A549 (cell line): ENCODE measurements around the gene DIS3L2. TPM values are rescaled to one million over a fixed set of nuclear protein-coding genes. Genes with fewer than 3 reads are reported as not detected.

Experiments used
- ATAC-seq, 2 experiments: fragments of 200-7000 bp in 1 of 2; fragments of >200 bp in 1 of 2; cut with Nextera tagmentation in 1 of 2; cut with Tn5 transposase in 1 of 2; 3 replicates each; pipeline versions ENCODE4 v1.8.0 to v1.9.1; 2018 to 2020; ENCODE audit warnings: mild to moderate bottlenecking in 1 of 2, moderate library complexity in 1 of 2
- CTCF ChIA-PET: fragments of 300-600 bp; sonication (Branson Sonifier 250); formaldehyde crosslinking; extraction: SDS; loops from one replicate; lab custom pipeline; 2021; ENCODE audit warnings: antibody characterized with exemption, inconsistent platforms; lab: Yijun Ruan, JAX
- POLR2A ChIA-PET: fragments of 350-600 bp; formaldehyde crosslinking; extraction: SDS; loops from one replicate; lab custom pipeline; 2021; ENCODE audit warnings: antibody characterized with exemption, inconsistent platforms; lab: Yijun Ruan, JAX
- DNase-seq, 2 experiments: peaks; one replicate each; pipeline versions ENCODE4 v3.0.0 to v3.0.0-alpha.2; 2011 to 2016; ENCODE audit warnings: low read depth in 1 of 2, low spot score in 1 of 2
- FAIRE-seq: peaks from 2 replicates; lab custom pipeline; 2011; peaks lifted over from hg19 to GRCh38; lab: Jason Lieb, UNC
- H3K27ac ChIP-seq, 2 experiments: fragments of >200 bp; sonication (Bioruptor Twin); formaldehyde crosslinking; 3 replicates each; pipeline ENCODE4 v1.5.1; 2016 to 2017
- H3K4me1 ChIP-seq: fragments of >200 bp; sonication (Bioruptor Twin); formaldehyde crosslinking; 3 replicates; pipeline ENCODE4 v1.6.1; 2016
- H3K4me2 ChIP-seq: fragments of >200 bp; sonication (Bioruptor Twin); formaldehyde crosslinking; 3 replicates; pipeline ENCODE4 v1.6.1; 2016
- H3K4me3 ChIP-seq: fragments of >200 bp; sonication (Bioruptor Twin); formaldehyde crosslinking; 3 replicates; pipeline ENCODE4 v1.5.1; 2016
- H3K9me3 ChIP-seq: fragments of >200 bp; sonication (Bioruptor Twin); formaldehyde crosslinking; 3 replicates; pipeline ENCODE4 v1.6.1; 2016
- ATOH8 ChIP-seq: fragments of 250-450 bp; sonication (Bioruptor Pico); IDR thresholded peaks from 2 replicates; pipeline ENCODE4 v1.5.0; 2020; ENCODE audit warnings: low read depth, mild to moderate bottlenecking, moderate library complexity
- CEBPB ChIP-seq, 2 experiments: fragments of >200 bp in 1 of 2; sonication (Bioruptor Twin) in 1 of 2; formaldehyde crosslinking in 1 of 2; IDR thresholded peaks; 2 replicates each; pipeline ENCODE4 v1.6.1; 2012 to 2016
- E2F6 ChIP-seq: IDR thresholded peaks from 2 replicates; pipeline ENCODE4 v1.6.1; 2012; ENCODE audit warnings: low read depth, borderline replicate concordance
- EHMT2 ChIP-seq: fragments of 200-600 bp; sonication (generic); IDR thresholded peaks from 2 replicates; pipeline ENCODE4 v1.6.1; 2016; ENCODE audit warnings: antibody characterized with exemption, low read depth, mild to moderate bottlenecking, moderate library complexity
- ESRRA ChIP-seq: fragments of 150-350 bp; IDR thresholded peaks from 2 replicates; pipeline ENCODE4 v1.6.1; 2014; ENCODE audit warnings: mild to moderate bottlenecking, low read length, borderline replicate concordance
- FOSB ChIP-seq: fragments of 250-450 bp; sonication (Bioruptor Pico); IDR thresholded peaks from 2 replicates; pipeline ENCODE4 v1.5.0; 2020; ENCODE audit warnings: mild to moderate bottlenecking, moderate library complexity
- HDAC2 ChIP-seq: fragments of 200-600 bp; sonication (generic); IDR thresholded peaks from 2 replicates; pipeline ENCODE4 v1.6.1; 2016
- HES2 ChIP-seq: fragments of >200 bp; sonication (Bioruptor Twin); formaldehyde crosslinking; IDR thresholded peaks from 2 replicates; pipeline ENCODE4 v1.6.1; 2016
- HEYL ChIP-seq: fragments of 250-450 bp; sonication (Bioruptor Pico); IDR thresholded peaks from 2 replicates; pipeline ENCODE4 v1.8.0; 2021; ENCODE audit warnings: mild to moderate bottlenecking, moderate library complexity
- HOXA7 ChIP-seq: fragments of 250-450 bp; sonication (Bioruptor Pico); IDR thresholded peaks from 2 replicates; pipeline ENCODE4 v1.5.0; 2020; ENCODE audit warnings: mild to moderate bottlenecking, moderate library complexity
- HOXB13 ChIP-seq: fragments of 250-450 bp; sonication (Bioruptor Pico); IDR thresholded peaks from 2 replicates; pipeline ENCODE4 v1.5.0; 2020; ENCODE audit warnings: low read depth, mild to moderate bottlenecking, moderate library complexity
- HOXB5 ChIP-seq: fragments of 250-450 bp; sonication (Bioruptor Pico); IDR thresholded peaks from 2 replicates; pipeline ENCODE4 v1.5.0; 2020; ENCODE audit warnings: mild to moderate bottlenecking, moderate library complexity
- KDM1A ChIP-seq: fragments of 200-600 bp; sonication (generic); IDR thresholded peaks from 2 replicates; pipeline ENCODE4 v1.6.1; 2016; ENCODE audit warnings: low read depth, mild to moderate bottlenecking
- MAZ ChIP-seq: fragments of 150-350 bp; IDR thresholded peaks from 2 replicates; pipeline ENCODE4 v1.6.1; 2014; ENCODE audit warnings: antibody characterized with exemption, low read depth, low read length, borderline replicate concordance
- NPAS2 ChIP-seq: fragments of 250-450 bp; sonication (Bioruptor Pico); IDR thresholded peaks from 2 replicates; pipeline ENCODE4 v1.8.0; 2022; ENCODE audit warnings: mild to moderate bottlenecking, moderate library complexity, borderline replicate concordance
- RARB ChIP-seq: fragments of 250-450 bp; sonication (Bioruptor Pico); IDR thresholded peaks from 2 replicates; pipeline ENCODE4 v1.8.0; 2021; ENCODE audit warnings: mild to moderate bottlenecking, moderate library complexity
- SMC3 ChIP-seq: fragments of >200 bp; sonication (Bioruptor Twin); formaldehyde crosslinking; IDR thresholded peaks from 3 replicates; pipeline ENCODE4 v1.6.1; 2018; ENCODE audit warnings: inconsistent platforms
- TP53 ChIP-seq: fragments of 250-450 bp; sonication (Bioruptor Pico); IDR thresholded peaks from 2 replicates; pipeline ENCODE4 v1.5.0; 2021; ENCODE audit warnings: mild to moderate bottlenecking, moderate library complexity
- USF2 ChIP-seq: fragments of 450-650 bp; IDR thresholded peaks from 2 replicates; pipeline ENCODE4 v1.6.1; 2014; ENCODE audit warnings: antibody characterized with exemption
- ZC3H11A ChIP-seq: fragments of 450-650 bp; IDR thresholded peaks from 2 replicates; pipeline ENCODE4 v1.6.1; 2014; ENCODE audit warnings: antibody characterized with exemption, mild to moderate bottlenecking
- ZFP36 ChIP-seq: fragments of 450-650 bp; IDR thresholded peaks from 2 replicates; pipeline ENCODE4 v1.6.1; 2014; ENCODE audit warnings: borderline replicate concordance; ENCODE audit not compliant: partially characterized antibody
- ZSCAN20 ChIP-seq: fragments of 250-450 bp; sonication (Bioruptor Pico); IDR thresholded peaks from 2 replicates; pipeline ENCODE4 v1.8.0; 2022; ENCODE audit warnings: mild to moderate bottlenecking, moderate library complexity
- WGBS: methylation state at CpG from one replicate; pipeline ENCODE4 v1.1.6; 2017; ENCODE audit errors: missing lambda C conversion rate; 5-methylcytosine and 5-hydroxymethylcytosine counted together
- polyA plus RNA-seq, 4 experiments: library from polyadenylated mRNA; depleted of rRNA in 3 of 4; stranded (reverse); fragments of >200 nt; fragmentation: RNase III in 1 of 4; extraction: RNeasy Plus Mini Kit Qiagen cat#74134 plus additional on column Dnase treatment in 1 of 4; gene quantifications; 2 replicates in 3 of 4; 3 replicates in 1 of 4; pipeline ENCODE4 v1.2.3, GENCODE V29; 2011 to 2017
- TF ChIP-seq, protein P1 (sequence below): IDR thresholded peaks from 2 replicates; pipeline ENCODE4 v1.6.1; 2012
- TF ChIP-seq, protein P2 (sequence below): fragments of 150-350 bp; IDR thresholded peaks from 2 replicates; pipeline ENCODE4 v1.6.1; 2014; ENCODE audit warnings: low read depth, mild to moderate bottlenecking, low read length

The DIS3L2 gene
- polyA plus RNA-seq, 2 of the 4 experiments (the other 2 are of a cell fraction) = 14.9 to 15.4 TPM

DNA sequence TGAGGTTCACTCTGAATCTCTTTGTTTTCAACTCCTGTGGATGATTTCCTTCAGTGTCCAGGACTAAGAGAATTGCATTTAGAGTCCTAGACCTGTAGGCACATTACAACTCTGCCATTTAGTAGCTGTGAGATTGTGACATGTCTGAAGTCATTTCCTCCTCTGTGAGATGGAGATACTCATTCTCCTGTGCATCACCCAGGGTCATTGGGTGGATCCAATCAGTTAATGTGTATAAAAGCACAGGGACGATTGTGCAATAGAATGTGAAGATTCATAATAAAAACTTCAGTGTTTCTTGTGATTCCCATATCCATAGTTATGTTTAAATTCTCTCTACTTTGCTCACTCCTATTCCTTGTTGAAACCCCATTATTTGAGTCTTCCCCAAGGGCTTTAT, 113.6 kb downstream of the DIS3L2 start:
- ATAC-seq (peak; percentile 39 to 62; a peak in 3 of 6 replicates), FAIRE-seq (no peak), DNase-seq (peak in 1 of 2 experiments; percentile 38)
- Histone ChIP-seq H3K27ac (no peak overlapping the region), H3K4me2 (peak overlapping the region; percentile 19; the same call in 1 of the 3 replicates), H3K4me3 (no peak overlapping the region), H3K9me3 (no peaks in the 10 kb centered on the region), H3K4me1 (peaks cover 20% of the 10 kb centered on the region)
- TF ChIP-seq CEBPB (IDR thresholded peaks at IDR 0.05) (peak; percentile 39 to 67; a peak in 3 of 4 replicates), KDM1A (no peak)
- WGBS = 15% methylated on average over 1 of the region's 1 CpG
- ChIA-PET POLR2A (no interaction called here), CTCF (interaction anchor here (0.8 to 1.3 kb wide), 4 partner anchors 10 to 131 kb away, joined by 3 to 4 read pairs (median 4); no protein-coding TSS in a partner anchor)

GRCh38 chr2:232075859-232076258, 114.3 kb downstream of the DIS3L2 start:
- Histone ChIP-seq H3K4me3 (no peak overlapping the region), H3K27ac (no peak overlapping the region), H3K4me2 (no peak overlapping the region), H3K9me3 (no peaks in the 10 kb centered on the region)
- ChIA-PET CTCF (interaction anchor here (0.8 kb wide), 1 partner anchor 9 kb away, joined by 3 read pairs; no protein-coding TSS in a partner anchor), POLR2A (no interaction called here)
- DNase-seq (no peak), ATAC-seq (no peak; a peak in 1 of 6 replicates), FAIRE-seq (no peak)
- TF ChIP-seq HOXA7 (CRISPR knock-in tag) (no peak), HES2 (no peak), ZFP36 (no peak), HDAC2 (no peak), ZC3H11A (no peak), RARB (no peak), USF2 (no peak), HOXB5 (CRISPR knock-in tag) (no peak), NPAS2 (CRISPR knock-in tag) (no peak)
- TF ChIP-seq, protein P1, sequence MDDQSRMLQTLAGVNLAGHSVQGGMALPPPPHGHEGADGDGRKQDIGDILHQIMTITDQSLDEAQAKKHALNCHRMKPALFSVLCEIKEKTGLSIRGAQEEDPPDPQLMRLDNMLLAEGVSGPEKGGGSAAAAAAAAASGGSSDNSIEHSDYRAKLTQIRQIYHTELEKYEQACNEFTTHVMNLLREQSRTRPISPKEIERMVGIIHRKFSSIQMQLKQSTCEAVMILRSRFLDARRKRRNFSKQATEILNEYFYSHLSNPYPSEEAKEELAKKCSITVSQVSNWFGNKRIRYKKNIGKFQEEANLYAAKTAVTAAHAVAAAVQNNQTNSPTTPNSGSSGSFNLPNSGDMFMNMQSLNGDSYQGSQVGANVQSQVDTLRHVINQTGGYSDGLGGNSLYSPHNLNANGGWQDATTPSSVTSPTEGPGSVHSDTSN = no peak
- TF ChIP-seq, all 56 proteins: peak for 0
- H3K4me1 ChIP-seq = peaks cover 20% of the 10 kb centered on the region
- WGBS = 71% methylated on average over 1 of the region's 1 CpG

DNA sequence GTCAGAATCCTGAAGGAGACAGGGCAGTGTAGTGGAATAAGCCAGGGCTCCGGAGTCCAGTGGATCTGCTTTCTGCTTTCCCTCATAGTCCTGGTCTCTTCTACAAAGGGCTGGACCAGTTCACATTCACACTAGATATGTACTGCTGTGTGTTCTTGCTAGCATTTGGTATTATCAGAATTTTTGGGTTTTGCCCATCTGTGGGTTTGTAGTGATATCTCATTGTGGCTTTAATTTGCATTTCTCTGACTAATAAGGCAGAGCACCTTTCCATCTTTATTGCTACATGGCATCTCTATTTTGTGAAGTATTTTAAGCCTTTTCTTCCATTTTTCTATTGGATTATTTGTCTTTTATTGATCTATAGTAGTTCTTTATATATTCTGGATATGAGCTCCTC, 114.8 kb downstream of the DIS3L2 start:
- 95% methylated on average over 1 of the region's 1 CpG for WGBS
- Histone ChIP-seq H3K4me1 (peaks cover 20% of the 10 kb centered on the region), H3K4me3 (no peak overlapping the region), H3K4me2 (no peak overlapping the region), H3K27ac (no peak overlapping the region), H3K9me3 (no peaks in the 10 kb centered on the region)
- ChIA-PET POLR2A (no interaction called here), CTCF (interaction anchor here (0.8 kb wide), 1 partner anchor 9 kb away, joined by 3 read pairs; no protein-coding TSS in a partner anchor)
- no peak for FAIRE-seq
- ATAC-seq = no peak
- TF ChIP-seq ZSCAN20 (CRISPR knock-in tag) (no peak), USF2 (no peak), EHMT2 (no peak), MAZ (no peak), HOXB13 (CRISPR knock-in tag) (no peak), E2F6 (no peak), ATOH8 (CRISPR knock-in tag) (no peak), HES2 (no peak), ESRRA (no peak), SMC3 (no peak), ZC3H11A (no peak), FOSB (CRISPR knock-in tag) (no peak), HEYL (CRISPR knock-in tag) (no peak), HOXA7 (CRISPR knock-in tag) (no peak), TP53 (no peak)
- TF ChIP-seq, protein P2, sequence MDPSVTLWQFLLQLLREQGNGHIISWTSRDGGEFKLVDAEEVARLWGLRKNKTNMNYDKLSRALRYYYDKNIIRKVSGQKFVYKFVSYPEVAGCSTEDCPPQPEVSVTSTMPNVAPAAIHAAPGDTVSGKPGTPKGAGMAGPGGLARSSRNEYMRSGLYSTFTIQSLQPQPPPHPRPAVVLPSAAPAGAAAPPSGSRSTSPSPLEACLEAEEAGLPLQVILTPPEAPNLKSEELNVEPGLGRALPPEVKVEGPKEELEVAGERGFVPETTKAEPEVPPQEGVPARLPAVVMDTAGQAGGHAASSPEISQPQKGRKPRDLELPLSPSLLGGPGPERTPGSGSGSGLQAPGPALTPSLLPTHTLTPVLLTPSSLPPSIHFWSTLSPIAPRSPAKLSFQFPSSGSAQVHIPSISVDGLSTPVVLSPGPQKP = no peak
- no peak for DNase-seq
